Mesenteric fat pad (tissue), 1 donor: ENCODE results near the gene DUSP22. TPM values are rescaled to one million over a fixed set of nuclear protein-coding genes. Genes with fewer than 3 reads are reported as not detected.

Experiments
- DNase-seq: peaks from one replicate; pipeline ENCODE4 v3.0.0-alpha.2; 2020; ENCODE audit warnings: low spot score
- total RNA-seq: library from RNA; stranded (reverse); fragmentation: NEBNext Ultra II Directional; extraction: Animal tissue kit (Norgen Biotek cat#: 25700); gene quantifications from one replicate; pipeline ENCODE4 v1.2.1, GENCODE V29; 2021
- donor health status: DM: yes; HTN: yes; CAD: no.

The DUSP22 gene
- total RNA-seq, 1 donor from 2014 or later = 75.0 TPM

- DNase-seq = no peak
These were observed 4.2 kb downstream of the DUSP22 start for GRCh38 chr6:296151-297122.

GRCh38 chr6:297571-298232 lies 5.4 kb downstream of the DUSP22 start:
- no peak for DNase-seq

- DNase-seq = no peak
These were observed 6.2 kb downstream of the DUSP22 start for GRCh38 chr6:298233-299103.

GRCh38 chr6:299104-299980 lies 7.1 kb downstream of the DUSP22 start:
- no peak for DNase-seq

- no peak for DNase-seq
These were observed 7.7 kb downstream of the DUSP22 start for GRCh38 chr6:300026-300425.

DNA sequence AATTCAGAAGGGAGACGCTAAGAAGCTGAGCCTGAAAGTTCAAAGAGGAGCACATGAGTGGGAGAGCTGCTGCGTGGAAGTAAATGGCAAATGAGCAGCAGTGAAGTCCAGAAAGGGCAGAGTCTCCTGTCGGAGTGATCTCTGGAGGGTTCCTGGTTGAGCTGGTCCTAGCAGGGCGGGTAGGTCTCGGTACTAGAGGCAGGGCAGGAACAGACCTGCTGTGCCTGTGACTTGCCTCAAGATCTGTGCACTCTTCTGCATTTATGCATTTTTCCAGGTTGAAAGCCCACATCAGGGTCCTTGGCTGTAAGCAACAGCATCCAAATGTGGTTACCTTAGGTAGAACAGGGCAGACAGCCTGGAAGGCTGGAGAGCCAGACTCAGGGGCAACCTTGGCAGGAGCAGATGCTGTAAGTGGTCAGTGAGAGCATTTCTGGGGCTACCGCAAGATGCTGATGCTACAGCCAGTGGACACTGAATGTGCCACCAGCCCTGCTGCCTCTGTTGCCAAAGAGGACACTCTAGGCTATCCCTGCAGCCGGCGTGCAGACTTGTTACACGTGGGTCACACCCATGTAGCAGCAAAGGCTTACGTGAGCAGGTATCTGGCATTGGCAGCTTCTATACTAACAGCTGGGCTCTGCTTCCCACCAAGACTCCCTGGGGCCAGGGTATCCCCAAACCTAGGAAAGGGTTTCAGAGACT lies 8.4 kb downstream of the DUSP22 start:
- DNase-seq = no peak

GRCh38 chr6:301526-301925 lies 9.2 kb downstream of the DUSP22 start:
- DNase-seq = no peak

DNA sequence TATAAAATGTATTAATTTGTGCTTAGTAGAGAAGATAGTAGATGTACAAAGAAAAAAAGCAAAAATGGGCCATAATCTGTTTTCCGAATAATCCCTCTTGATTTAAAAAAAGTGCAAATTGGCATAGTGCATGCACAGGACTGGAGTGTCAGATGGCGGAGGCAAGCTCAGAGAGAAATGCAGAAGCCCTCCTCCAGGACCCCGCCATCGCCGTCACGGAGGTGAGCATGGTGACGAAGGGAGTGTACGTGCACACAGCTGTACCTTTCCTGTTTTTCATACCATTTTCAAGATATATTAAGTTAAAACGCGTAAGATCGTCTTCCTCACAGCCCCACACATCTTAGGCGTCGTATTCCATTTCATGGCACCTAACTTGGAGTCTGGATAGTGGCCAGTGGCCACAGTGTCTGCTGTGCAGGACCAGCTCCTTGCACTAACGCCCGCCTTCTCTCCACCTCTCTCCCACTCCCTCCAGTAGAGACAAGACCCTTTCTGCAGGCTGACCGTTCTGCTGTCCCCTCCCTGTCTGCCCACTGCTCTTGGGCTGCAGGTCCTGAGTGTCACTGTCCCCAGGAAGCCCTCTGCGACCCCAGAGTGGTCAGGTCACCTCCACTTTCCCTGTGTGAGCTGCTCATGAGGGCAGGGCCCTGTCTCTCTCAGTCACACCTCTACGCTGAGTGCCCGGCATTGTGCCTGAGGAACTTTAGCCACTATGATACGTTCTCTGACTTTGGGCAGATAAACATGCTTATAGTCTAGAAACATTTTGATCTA lies 9.8 kb downstream of the DUSP22 start:
- DNase-seq = no peak

- no peak for DNase-seq
These were observed 10.5 kb downstream of the DUSP22 start for GRCh38 chr6:302760-303159.

DNA sequence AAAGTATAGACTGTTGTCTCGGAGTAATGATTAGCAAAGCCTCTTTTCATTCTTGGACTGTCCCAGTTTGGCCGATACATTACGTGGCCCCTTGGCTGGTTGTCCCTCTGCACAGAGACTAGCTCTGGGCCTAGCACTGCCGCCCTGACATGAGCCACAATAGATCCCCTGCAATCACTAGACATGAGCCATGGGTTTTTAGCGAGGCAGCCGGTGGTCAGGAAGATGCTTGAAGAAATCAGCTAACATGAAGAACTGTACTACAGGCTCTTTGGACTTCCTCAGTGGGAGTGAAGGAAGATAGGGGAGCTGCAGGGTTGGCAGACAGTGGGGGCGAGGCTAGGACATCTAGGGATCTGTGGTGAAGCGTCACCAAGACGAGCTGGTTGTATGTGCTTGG lies 11.0 kb downstream of the DUSP22 start:
- DNase-seq = no peak

GRCh38 chr6:303948-304558 lies 11.8 kb downstream of the DUSP22 start:
- DNase-seq = no peak

- DNase-seq = no peak
These were observed 12.6 kb downstream of the DUSP22 start for GRCh38 chr6:304833-305370.

GRCh38 chr6:305371-306206 lies 13.3 kb downstream of the DUSP22 start:
- no peak for DNase-seq

DNA sequence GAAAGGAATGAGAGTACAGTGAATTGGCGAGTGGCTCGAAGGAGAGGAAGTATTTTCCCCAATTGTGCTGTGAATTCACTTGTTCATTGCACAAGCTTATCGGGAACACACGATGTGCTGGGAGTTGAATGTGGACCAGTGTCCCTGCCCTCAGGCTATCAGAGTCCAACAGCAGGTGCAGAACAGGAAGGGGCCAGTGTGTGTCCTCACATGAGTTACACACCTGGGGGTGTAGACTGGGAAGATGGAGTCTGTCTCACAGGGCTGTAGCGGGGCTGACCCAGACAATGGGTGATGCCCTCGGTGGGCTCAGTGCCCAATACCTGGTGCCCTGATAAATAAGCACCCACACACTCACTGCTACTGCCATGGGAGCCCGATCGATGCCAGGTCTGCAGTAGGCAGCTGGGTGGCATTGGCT lies 14.4 kb downstream of the DUSP22 start:
- DNase-seq = no peak

GRCh38 chr6:307065-307814 lies 15.0 kb downstream of the DUSP22 start:
- DNase-seq = no peak

DNA sequence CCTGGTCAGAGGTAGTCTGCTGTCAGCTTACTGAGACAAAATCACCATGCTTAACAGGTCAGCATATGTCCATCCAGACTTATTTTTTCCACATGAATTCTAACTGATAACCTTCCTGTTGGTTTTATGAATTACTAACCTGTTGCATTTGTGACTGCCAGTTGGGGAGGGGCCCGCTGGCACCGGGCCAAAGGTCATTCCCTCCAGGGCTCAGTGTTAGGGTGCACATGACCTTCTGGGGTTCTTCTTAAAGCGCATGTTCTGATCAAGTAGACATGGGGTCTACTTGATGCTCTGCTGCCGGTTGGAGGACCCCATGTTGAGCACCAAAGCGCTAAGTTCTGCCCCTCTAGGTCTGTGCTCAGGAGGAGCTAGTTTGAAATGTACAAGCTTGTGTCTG lies 15.6 kb downstream of the DUSP22 start:
- no peak for DNase-seq

DNA sequence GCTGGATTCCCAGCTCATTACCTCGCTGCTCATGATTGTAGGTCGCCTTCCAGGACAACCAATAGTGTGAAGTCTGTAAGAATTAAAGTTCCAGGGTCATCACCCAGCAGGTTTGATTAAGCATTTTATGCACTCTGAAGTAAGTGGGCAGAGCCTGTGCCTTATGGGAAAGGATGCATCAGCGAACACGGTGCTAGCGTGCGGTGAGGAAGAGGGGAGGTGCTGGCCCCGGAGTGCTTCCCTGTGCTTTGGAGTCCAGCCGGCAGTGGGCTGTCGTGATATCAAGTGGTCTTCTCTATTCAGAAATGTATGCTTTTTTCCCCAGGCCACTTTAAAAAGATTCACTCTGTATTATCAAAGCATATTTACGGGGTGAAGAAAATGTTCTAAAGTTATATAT lies 16.0 kb downstream of the DUSP22 start:
- no peak for DNase-seq
